Adrenal gland (tissue), 5 donors: Measurements from ENCODE around the gene DNAJC22.

ENCODE experiments used
- POLR2A ChIP-seq, 2 donors: fragments of 450-650 bp; IDR thresholded peaks; one replicate each; pipeline ENCODE4 v1.6.1; 2017; ENCODE audit warnings: antibody characterized with exemption in 2 of 2, mild to moderate bottlenecking in 2 of 2, moderate library complexity in 1 of 2
- TF ChIP-seq, protein P1 (sequence below), 6 experiments: fragments of 450-650 bp in 4 of 6; fragments of 200-600 bp in 2 of 6; sonication (generic) in 1 of 6; IDR thresholded peaks; 1 replicate in 5 of 6; 2 replicates in 1 of 6; pipeline versions ENCODE4 v1.5.1 to v1.8.0; 2016 to 2021; ENCODE audit warnings: antibody characterized with exemption in 6 of 6, mild to moderate bottlenecking in 2 of 6, moderate library complexity in 1 of 6
- donor health status: DM: no; HTN: no; CAD: no.

DNA sequence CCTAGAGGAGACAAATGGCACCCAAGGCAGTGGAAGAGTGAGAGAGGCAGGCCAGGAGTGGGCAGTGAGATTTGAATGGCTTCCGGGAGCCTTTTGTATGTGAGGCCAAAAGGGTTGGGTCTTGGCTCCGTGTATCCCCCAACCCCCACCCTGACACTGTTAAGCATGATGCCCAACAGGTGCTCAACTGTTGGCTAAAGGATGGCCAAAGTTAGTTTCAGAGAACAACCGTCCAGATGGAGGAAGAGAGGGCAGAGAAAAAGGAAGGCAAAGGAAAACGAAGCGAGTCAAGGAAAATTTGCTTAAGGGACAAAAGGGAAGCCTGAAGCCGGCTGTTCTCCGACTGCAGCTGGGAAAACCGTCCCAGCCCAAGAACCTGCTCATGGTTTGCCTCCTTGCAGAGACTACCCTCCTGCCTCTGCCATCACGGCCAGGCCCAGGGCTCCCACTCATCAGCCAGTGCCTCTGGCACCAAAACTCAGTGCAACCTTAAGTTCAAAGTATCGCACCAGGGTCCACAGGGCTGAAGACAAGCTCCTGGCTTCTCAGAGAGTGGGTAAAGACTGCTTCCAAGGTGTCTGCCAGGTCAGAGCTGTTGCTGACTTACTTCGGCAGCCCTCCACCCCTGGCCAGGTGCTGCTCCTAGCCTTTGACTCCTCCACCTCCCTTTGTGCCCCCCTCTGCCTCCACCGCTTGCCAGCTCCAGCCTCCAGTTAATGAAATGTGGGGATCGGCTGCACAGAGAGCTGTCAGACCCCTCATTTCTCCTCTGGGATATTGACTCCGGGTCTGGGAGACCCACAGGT, 5.5 kb upstream of the DNAJC22 start:
- TF ChIP-seq, protein P1, sequence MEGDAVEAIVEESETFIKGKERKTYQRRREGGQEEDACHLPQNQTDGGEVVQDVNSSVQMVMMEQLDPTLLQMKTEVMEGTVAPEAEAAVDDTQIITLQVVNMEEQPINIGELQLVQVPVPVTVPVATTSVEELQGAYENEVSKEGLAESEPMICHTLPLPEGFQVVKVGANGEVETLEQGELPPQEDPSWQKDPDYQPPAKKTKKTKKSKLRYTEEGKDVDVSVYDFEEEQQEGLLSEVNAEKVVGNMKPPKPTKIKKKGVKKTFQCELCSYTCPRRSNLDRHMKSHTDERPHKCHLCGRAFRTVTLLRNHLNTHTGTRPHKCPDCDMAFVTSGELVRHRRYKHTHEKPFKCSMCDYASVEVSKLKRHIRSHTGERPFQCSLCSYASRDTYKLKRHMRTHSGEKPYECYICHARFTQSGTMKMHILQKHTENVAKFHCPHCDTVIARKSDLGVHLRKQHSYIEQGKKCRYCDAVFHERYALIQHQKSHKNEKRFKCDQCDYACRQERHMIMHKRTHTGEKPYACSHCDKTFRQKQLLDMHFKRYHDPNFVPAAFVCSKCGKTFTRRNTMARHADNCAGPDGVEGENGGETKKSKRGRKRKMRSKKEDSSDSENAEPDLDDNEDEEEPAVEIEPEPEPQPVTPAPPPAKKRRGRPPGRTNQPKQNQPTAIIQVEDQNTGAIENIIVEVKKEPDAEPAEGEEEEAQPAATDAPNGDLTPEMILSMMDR (IDR thresholded peaks at IDR 0.05): no peak
- TF ChIP-seq POLR2A (IDR thresholded peaks at IDR 0.05): no peak
